BJ (cell line): ENCODE data around the gene RSAD1. TPM values are rescaled to one million over a fixed set of nuclear protein-coding genes. Genes with fewer than 3 reads are reported as not detected.

Experiments used
- CTCF ChIA-PET: fragments of 350-600 bp; formaldehyde crosslinking; extraction: SDS; loops from one replicate; lab custom pipeline; 2021; ENCODE audit warnings: antibody characterized with exemption, inconsistent platforms; lab: Yijun Ruan, JAX
- POLR2A ChIA-PET: fragments of 300-600 bp; sonication (Branson Sonifier 250); formaldehyde crosslinking; extraction: SDS; loops from one replicate; lab custom pipeline; 2021; ENCODE audit warnings: antibody characterized with exemption; lab: Charles Lee
- DNase-seq: peaks from one replicate; pipeline ENCODE4 v3.0.0-alpha.2; 2011; ENCODE audit warnings: low read depth
- H3K27me3 ChIP-seq: 2 replicates; pipeline ENCODE4 v1.6.0; 2011; ENCODE audit warnings: low read length; ENCODE audit not compliant: control insufficient read depth, insufficient read depth
- H3K36me3 ChIP-seq: 2 replicates; pipeline ENCODE4 v1.5.1; 2011; ENCODE audit warnings: low read length; ENCODE audit not compliant: control insufficient read depth, insufficient read depth
- H3K4me3 ChIP-seq: 2 replicates; pipeline ENCODE4 v1.5.1; 2011; ENCODE audit warnings: low read depth, mild to moderate bottlenecking, control low read depth, low read length
- CTCF ChIP-seq: IDR thresholded peaks from 2 replicates; pipeline ENCODE4 v1.5.1; 2011; ENCODE audit warnings: low read depth, mild to moderate bottlenecking, control low read depth, inconsistent platforms, low read length, moderate library complexity; ENCODE audit not compliant: insufficient read depth
- polyA plus RNA-seq: library from polyadenylated mRNA; depleted of rRNA; stranded (reverse); fragments of >200 nt; gene quantifications from 2 replicates; pipeline ENCODE4 v1.2.3, GENCODE V29; 2011

The RSAD1 gene
- polyA plus RNA-seq, 1 experiment = 22.6 TPM

GRCh38 chr17:50483266-50483665, 4.6 kb downstream of the RSAD1 start:
- no peak for DNase-seq
- ChIA-PET POLR2A (no interaction called here), CTCF (interaction anchor here (0.6 to 3.3 kb wide), 13 partner anchors 9 to 150 kb away, joined by 3 to 14 read pairs (median 4); no protein-coding TSS in a partner anchor)
- H3K4me3 ChIP-seq = no peak overlapping the region
- no peaks in the 10 kb centered on the region for H3K27me3 ChIP-seq
- TF ChIP-seq CTCF = no peak
- peaks cover 10% of the 10 kb centered on the region for H3K36me3 ChIP-seq

DNA sequence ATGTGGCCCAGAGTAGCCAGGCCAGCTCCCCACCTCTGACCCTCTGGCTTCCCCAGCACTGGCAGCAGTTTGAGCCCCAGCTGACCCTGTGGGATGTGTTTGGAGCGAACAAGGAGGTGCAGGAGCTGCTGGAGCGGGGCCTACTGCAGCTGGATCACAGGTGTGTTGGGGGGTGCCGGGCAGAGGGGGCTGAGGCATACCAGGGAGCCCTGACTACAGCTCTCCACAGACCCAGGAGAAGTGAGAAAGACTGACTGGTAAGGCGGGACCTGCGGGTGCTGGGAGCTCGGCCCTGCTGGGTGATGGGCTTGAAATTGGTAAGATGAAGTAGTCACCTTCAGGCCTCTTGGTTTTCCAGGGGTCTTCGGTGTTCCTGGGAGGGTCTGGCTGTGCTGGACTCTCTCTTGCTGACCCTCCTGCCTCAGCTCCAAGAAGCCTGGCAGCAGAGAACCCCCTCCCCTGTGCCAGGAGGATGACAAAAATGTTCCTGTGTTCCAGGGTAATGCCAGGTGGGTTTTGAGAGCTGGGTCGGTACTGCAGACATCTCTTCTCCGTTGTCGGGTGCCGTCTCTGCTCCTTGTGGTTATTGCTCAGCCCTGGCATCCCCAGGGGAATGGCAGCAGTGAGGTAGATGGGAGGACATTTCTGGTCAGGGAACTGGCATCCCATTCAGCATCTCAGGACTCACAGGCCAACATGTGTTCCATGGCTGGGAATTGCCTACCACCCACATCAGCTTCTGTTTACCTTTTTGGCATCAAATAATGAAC, 5.9 kb downstream of the RSAD1 start:
- no peak for TF ChIP-seq CTCF
- ChIA-PET POLR2A (no interaction called here), CTCF (interaction anchor here (1.1 to 5.0 kb wide), 8 partner anchors 17 to 217 kb away, joined by 3 to 22 read pairs (median 8); no protein-coding TSS in a partner anchor)
- Histone ChIP-seq H3K36me3 (peaks cover 10% of the 10 kb centered on the region), H3K4me3 (no peak overlapping the region), H3K27me3 (no peaks in the 10 kb centered on the region)
- no peak for DNase-seq

DNA sequence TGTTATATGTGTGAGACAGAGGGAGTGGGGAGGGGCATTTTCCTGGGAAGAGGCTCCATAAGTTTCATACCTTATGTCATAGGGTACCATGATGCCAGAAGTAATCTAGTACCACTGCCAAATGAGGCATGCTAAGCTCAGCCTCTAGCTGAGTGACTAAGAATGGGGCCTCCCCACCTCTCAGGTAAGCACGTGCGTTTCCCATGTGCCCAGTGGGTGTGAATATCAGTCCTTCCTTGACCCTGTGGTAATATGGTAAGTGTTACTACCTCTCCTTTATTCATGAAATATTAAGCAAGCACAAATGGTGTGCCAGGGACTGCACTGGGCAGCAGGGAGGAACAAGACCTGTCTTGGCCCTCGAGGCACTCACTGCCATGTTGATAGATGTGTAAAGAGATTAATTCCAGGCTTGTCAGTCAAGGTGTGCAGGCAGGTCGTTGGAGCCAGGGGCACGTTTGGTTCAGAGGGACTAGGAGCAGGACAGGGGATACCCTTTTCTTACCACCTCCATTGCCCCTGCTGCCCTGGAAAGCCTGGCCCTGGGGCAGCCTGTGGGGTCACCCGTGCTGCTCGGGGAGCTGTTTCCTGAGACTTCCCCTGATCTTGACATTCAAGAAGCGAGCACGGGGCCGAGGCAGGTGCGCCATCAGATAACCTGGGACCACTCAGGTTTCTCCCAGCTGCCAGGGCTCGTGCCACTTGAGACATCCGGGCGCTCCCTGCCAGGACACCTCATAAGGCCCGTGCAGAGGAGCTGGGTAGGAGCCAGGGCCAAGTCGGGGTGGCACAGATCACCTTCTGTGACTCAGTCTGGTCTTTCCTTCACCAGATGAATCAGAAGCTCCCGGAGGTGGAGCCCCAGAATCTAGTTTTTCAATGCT, 8.8 kb downstream of the RSAD1 start:
- Histone ChIP-seq H3K4me3 (no peak overlapping the region), H3K27me3 (no peaks in the 10 kb centered on the region), H3K36me3 (peaks cover 10% of the 10 kb centered on the region)
- TF ChIP-seq CTCF = no peak
- ChIA-PET CTCF (interaction anchor here (0.9 to 5.0 kb wide), 3 partner anchors 8 to 63 kb away, joined by 3 to 22 read pairs (median 8); no protein-coding TSS in a partner anchor), POLR2A (no interaction called here)
- no peak for DNase-seq

DNA sequence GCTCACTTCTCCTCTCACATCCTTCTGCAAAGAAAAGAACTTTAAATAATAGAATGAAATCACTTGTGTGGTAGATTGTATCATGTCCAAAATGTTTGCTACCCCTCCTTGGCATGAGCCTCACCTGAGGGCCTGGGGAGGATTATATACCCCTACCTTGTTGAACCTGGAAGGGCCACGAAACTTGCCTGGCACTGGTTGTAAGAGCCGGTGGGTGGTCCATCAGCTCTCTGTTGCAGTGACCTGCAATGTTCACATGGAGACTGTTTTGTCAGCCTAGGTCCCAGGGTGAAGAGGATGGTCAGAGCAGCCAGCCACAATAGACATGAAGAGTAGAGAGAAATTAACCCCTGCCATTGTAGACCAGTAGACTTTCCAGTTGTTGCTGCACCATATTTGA, 10.2 kb downstream of the RSAD1 start:
- POLR2A ChIA-PET = no interaction called here
- no peak for TF ChIP-seq CTCF
- peaks cover 5% of the 10 kb centered on the region for H3K36me3 ChIP-seq
- H3K27me3 ChIP-seq = no peaks in the 10 kb centered on the region
- CTCF ChIA-PET = interaction anchor here (1.0 to 5.0 kb wide), 4 partner anchors 9 to 353 kb away, joined by 3 to 22 read pairs (median 6); no protein-coding TSS in a partner anchor
- DNase-seq = no peak
- no peak overlapping the region for H3K4me3 ChIP-seq

DNA sequence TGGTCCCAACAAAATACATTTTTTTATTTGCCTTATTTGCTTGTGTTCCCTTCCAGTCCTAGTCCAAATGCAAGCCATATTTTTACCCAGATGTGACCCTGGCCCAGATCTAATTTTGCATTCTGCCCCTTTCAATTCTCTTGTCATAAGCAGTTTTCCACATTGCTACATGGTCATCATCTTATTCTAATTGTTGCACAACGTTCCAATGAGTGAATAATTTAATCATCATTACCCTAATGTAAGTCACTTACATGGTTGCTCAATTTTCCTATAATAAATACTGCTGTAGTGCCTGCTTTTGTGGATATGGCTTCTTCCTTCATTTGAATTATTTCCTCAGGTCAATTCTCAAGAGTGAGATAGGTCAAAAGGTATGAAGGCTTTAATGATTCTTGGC, 12.8 kb downstream of the RSAD1 start:
- ChIA-PET POLR2A (no interaction called here), CTCF (interaction anchor here (1.1 to 1.5 kb wide), 2 partner anchors 12 to 13 kb away, joined by 4 to 5 read pairs; partner anchors contain the start of gene RSAD1)
- no peak for DNase-seq
- Histone ChIP-seq H3K36me3 (no peaks in the 10 kb centered on the region; the same call in 1 of the 2 replicates), H3K27me3 (no peaks in the 10 kb centered on the region), H3K4me3 (no peak overlapping the region)
- no peak for TF ChIP-seq CTCF
